LNCaP clone FGC (cell line): ENCODE measurements around the gene HS3ST3A1.

Source experiments
- DNase-seq: peaks from one replicate; pipeline ENCODE4 v3.0.0-alpha.2; 2011; ENCODE audit warnings: low read depth
- H3K4me3 ChIP-seq: 2 replicates; pipeline ENCODE4 v1.5.1; 2011; ENCODE audit warnings: mild to moderate bottlenecking, low read depth, low read length, control low read depth
- TF ChIP-seq, protein P1 (sequence below): IDR thresholded peaks from 2 replicates; pipeline ENCODE4 v1.5.1; 2012; ENCODE audit warnings: mild to moderate bottlenecking; ENCODE audit not compliant: control insufficient read depth, insufficient read depth; ENCODE audit errors: extremely low read depth

The HS3ST3A1 gene

DNA sequence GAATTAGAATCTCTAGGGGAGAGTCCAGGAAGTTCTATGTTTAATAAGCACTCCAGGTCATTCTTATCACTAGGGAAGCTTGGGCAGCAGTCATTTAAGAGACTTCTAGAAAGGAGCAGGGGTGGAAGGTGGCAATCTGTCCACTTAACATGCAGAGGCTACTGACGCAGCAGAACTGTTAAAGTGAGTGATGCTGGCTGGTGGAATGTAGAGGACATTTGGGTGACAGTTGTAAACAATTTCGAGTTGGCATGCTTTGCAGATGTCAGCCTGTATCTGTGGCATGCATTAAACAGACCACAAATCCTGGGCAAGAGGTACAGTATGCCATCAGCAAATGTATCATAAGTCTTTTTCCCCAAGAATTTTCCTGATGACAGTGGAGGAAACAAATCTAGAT is 40.5 kb upstream of the HS3ST3A1 start:
- TF ChIP-seq, protein P1, sequence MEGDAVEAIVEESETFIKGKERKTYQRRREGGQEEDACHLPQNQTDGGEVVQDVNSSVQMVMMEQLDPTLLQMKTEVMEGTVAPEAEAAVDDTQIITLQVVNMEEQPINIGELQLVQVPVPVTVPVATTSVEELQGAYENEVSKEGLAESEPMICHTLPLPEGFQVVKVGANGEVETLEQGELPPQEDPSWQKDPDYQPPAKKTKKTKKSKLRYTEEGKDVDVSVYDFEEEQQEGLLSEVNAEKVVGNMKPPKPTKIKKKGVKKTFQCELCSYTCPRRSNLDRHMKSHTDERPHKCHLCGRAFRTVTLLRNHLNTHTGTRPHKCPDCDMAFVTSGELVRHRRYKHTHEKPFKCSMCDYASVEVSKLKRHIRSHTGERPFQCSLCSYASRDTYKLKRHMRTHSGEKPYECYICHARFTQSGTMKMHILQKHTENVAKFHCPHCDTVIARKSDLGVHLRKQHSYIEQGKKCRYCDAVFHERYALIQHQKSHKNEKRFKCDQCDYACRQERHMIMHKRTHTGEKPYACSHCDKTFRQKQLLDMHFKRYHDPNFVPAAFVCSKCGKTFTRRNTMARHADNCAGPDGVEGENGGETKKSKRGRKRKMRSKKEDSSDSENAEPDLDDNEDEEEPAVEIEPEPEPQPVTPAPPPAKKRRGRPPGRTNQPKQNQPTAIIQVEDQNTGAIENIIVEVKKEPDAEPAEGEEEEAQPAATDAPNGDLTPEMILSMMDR = no peak
- no peak for DNase-seq
- no peak overlapping the region for H3K4me3 ChIP-seq

DNA sequence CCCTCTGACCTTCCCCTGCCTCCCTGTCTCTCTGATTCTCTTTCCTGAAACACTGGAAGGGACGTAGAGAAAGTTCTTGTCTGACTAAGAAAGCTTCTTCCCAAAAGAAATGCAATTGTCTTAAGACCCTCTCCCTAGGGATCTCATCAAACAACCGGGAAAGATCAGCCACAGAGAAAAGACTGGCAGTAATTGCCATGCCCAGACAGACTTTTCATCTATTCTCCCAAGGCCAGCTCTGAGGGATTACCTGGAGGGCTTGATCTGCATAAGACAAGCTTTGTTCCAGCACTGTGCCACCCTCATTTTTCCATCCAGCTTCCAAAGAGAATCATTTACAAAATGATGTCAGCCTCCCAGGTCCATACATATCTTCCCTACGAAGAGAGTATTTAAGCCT is 38.8 kb upstream of the HS3ST3A1 start:
- H3K4me3 ChIP-seq = no peak overlapping the region
- no peak for DNase-seq
- TF ChIP-seq, protein P1 = no peak

- no peak overlapping the region for H3K4me3 ChIP-seq
- DNase-seq = no peak
- TF ChIP-seq, protein P1 = no peak
Measured at GRCh38 chr17:13638855-13639458, 37.2 kb upstream of the HS3ST3A1 start.

DNA sequence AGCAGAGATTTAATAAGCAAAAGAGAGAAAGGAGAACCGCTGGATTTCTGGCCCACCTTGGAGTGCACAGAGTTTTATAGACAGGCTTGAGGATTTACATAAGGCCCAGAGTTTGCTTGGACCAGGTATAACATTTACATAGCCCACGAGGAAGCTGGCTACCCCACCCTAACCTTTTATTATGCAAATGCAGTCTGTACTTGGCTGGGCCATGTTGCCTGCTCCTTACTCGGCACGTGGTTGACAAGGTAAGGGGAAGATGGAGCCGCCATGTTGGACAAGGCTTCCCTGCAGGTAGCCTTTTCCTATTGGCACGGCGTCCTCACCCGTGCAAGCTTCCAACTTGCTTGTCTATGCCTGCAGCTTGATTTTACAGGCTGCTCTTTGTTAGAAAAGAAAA is 35.2 kb upstream of the HS3ST3A1 start:
- DNase-seq = no peak
- H3K4me3 ChIP-seq = no peak overlapping the region
- TF ChIP-seq, protein P1 = no peak

DNA sequence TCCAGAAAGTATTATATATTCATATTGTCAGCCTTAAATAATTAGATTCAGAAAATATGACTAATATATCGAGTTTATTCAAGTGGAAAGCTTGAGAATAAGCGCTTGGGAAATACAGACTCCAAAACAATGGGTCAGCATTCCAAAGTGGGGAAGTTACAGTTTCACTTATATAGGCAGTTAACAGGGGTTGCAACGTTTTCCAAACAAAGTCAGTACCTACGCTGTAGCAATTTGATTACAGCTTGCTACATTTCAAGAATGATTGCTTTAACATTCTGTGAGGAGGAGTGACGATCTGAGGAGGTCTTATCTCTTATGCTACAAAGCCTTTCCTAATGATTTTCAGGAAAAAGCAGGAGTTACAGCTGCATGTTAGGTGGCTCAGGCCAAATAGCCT is 34.2 kb upstream of the HS3ST3A1 start:
- TF ChIP-seq, protein P1 = no peak
- H3K4me3 ChIP-seq = no peak overlapping the region
- no peak for DNase-seq

DNA sequence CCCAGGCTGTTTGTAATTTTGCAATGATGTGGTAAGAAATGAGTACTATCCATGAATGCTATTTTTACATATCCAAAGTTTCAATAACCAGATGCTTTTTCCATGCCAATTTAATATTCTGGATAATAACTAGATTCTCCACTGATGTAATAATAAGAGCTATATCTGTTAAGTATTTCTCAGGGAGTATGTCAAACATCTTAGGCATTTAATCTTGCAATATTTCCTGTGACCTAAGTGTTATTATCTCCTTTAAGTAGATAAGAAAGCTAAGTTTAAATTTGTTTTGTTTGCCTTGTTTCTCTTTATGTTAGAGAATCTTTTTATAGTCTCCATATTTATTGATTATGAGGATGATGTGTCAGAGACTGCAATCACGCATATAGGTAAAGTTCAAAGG is 32.3 kb upstream of the HS3ST3A1 start:
- DNase-seq = no peak
- TF ChIP-seq, protein P1 = no peak
- H3K4me3 ChIP-seq = no peak overlapping the region

DNA sequence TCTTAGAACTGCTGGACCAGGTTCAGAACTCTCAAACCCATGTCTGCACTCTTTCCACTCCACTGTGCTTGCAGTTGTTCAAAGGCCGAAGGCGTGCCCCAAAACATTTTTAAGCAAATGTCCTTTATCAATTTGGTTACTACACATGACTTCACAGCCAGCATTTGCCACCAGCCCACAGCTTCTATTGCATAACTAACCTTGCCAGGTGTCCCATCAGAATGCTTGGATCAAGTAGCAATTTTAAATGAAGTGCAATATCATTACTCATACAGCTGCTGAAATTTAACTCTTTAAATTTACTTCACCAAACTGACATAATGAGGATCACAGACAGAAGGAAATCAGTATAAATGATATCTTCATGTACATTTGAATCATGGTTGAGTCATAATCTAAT is 29.8 kb upstream of the HS3ST3A1 start:
- no peak for DNase-seq
- H3K4me3 ChIP-seq = no peak overlapping the region
- TF ChIP-seq, protein P1 = no peak
